K562 (cell line): Measurements from ENCODE around the gene PDPK1. TPM values are rescaled to one million over a fixed set of nuclear protein-coding genes. Genes with fewer than 3 reads are reported as not detected.

ENCODE experiments used
- ATF1 ChIP-seq, 2 experiments: fragments of 450-650 bp in 1 of 2; IDR thresholded peaks; 2 replicates each; pipeline ENCODE4 v1.6.1; 2016; ENCODE audit warnings: missing compliant biosample characterization in 1 of 2, missing genetic modification characterization in 1 of 2
- BCOR ChIP-seq: fragments of 450-650 bp; IDR thresholded peaks from 2 replicates; pipeline ENCODE4 v1.6.1; 2016
- CBX5 ChIP-seq: IDR thresholded peaks from 2 replicates; pipeline ENCODE4 v1.6.1; 2014; ENCODE audit warnings: low read depth, borderline replicate concordance
- CHD1 ChIP-seq: fragments of 200-600 bp; sonication (generic); IDR thresholded peaks from one replicate; pipeline ENCODE4 v1.6.1; 2012; ENCODE audit warnings: mild to moderate bottlenecking, moderate library complexity, low read length, inconsistent platforms
- DNMT1 ChIP-seq: fragments of 450-650 bp; IDR thresholded peaks from 2 replicates; pipeline ENCODE4 v1.6.1; 2016; ENCODE audit warnings: antibody characterized with exemption, mild to moderate bottlenecking
- ETS2 ChIP-seq: IDR thresholded peaks from 2 replicates; pipeline ENCODE4 v1.6.1; 2016; ENCODE audit warnings: borderline replicate concordance, missing genetic modification characterization, mild to moderate bottlenecking, moderate library complexity, missing compliant biosample characterization; ENCODE audit not compliant: poor library complexity, severe bottlenecking
- JUND ChIP-seq, 2 experiments: IDR thresholded peaks; 2 replicates in 1 of 2; 3 replicates in 1 of 2; pipeline ENCODE4 v1.6.1; 2011; ENCODE audit warnings: borderline replicate concordance in 2 of 2, low read depth in 2 of 2, low read length in 2 of 2, improper control_type of control experiment in 1 of 2, missing biosample characterization in 1 of 2, missing genetic modification characterization in 1 of 2, missing genetic modification reagents in 1 of 2
- KDM1A ChIP-seq, 2 experiments: fragments of 450-650 bp; IDR thresholded peaks; 2 replicates each; pipeline ENCODE4 v1.6.1; 2016; ENCODE audit warnings: mild to moderate bottlenecking in 2 of 2
- NR2C1 ChIP-seq, 2 experiments: fragments of 450-650 bp; IDR thresholded peaks; 2 replicates each; pipeline ENCODE4 v1.6.1; 2017; ENCODE audit warnings: mild to moderate bottlenecking in 2 of 2, antibody characterized with exemption in 1 of 2, inconsistent platforms in 1 of 2, missing compliant biosample characterization in 1 of 2, missing genetic modification characterization in 1 of 2
- RFX5 ChIP-seq: IDR thresholded peaks from 2 replicates; pipeline ENCODE4 v1.6.1; 2011; ENCODE audit warnings: low read depth, mild to moderate bottlenecking, improper control_type of control experiment, low read length
- SMARCC2 ChIP-seq: fragments of 450-650 bp; IDR thresholded peaks from 2 replicates; pipeline ENCODE4 v1.6.1; 2017; ENCODE audit warnings: antibody characterized with exemption, moderate library complexity, mild to moderate bottlenecking, low read depth
- TFAM ChIP-seq: fragments of 250-450 bp; sonication (Bioruptor Pico); conservative IDR thresholded peaks from 2 replicates; pipeline ENCODE4 v1.5.0; 2021; ENCODE audit warnings: mild to moderate bottlenecking, moderate library complexity
- ZBED1 ChIP-seq: IDR thresholded peaks from 2 replicates; pipeline ENCODE4 v1.6.1; 2014
- ZNF3 ChIP-seq: fragments of 250-450 bp; sonication (Bioruptor Pico); IDR thresholded peaks from 2 replicates; pipeline ENCODE4 v1.5.0; 2021; ENCODE audit warnings: mild to moderate bottlenecking, moderate library complexity
- polyA plus RNA-seq, 8 experiments: library from polyadenylated mRNA; depleted of rRNA in 4 of 8; stranded (reverse) in 5 of 8; unstranded in 3 of 8; fragments of >200 nt; fragmentation: Nextera tagmentation in 2 of 8; fragmentation: Illumina TruSeq in 1 of 8; extraction: Ambion mirVana in 2 of 8; extraction: Trizol in 1 of 8; gene quantifications; 2 replicates each; pipeline versions ENCODE4 v1.2.1 to v1.2.3, GENCODE V29; 2011 to 2014; ENCODE audit warnings: inconsistent platforms in 1 of 8, missing spikeins in 1 of 8
- total RNA-seq, 7 experiments: library from RNA; depleted of rRNA in 6 of 7; stranded (reverse); fragments of >200 nt in 6 of 7; fragmentation: Illumina TruSeq in 2 of 7; extraction: Trizol in 2 of 7; gene quantifications; 2 replicates each; pipeline versions ENCODE4 v1.2.1 to v1.2.3, GENCODE V29; 2011 to 2021; ENCODE audit warnings: low replicate concordance in 1 of 7
- TF ChIP-seq, protein P1 (sequence below): fragments of 450-650 bp; IDR thresholded peaks from 2 replicates; pipeline ENCODE4 v1.6.1; 2016
- TF ChIP-seq, protein P2 (sequence below): IDR thresholded peaks from 2 replicates; pipeline ENCODE4 v1.6.1; 2014; ENCODE audit warnings: antibody characterized with exemption
- TF ChIP-seq, protein P3 (sequence below): fragments of 450-650 bp; formaldehyde crosslinking; IDR thresholded peaks from 2 replicates; pipeline ENCODE4 v1.4.0; 2020; ENCODE audit warnings: mild to moderate bottlenecking
- TF ChIP-seq, protein P4 (sequence below): sonication (generic); formaldehyde crosslinking; IDR thresholded peaks from 2 replicates; pipeline ENCODE4 v1.8.0; 2022; ENCODE audit warnings: missing genetic modification reagents, mild to moderate bottlenecking, borderline replicate concordance
- TF ChIP-seq, protein P5 (sequence below): fragments of 450-650 bp; IDR thresholded peaks from 2 replicates; pipeline ENCODE4 v1.6.1; 2016; ENCODE audit warnings: borderline replicate concordance

The PDPK1 gene
- total and polyA plus RNA-seq, 9 of the 15 experiments (the other 6 are each of a cell fraction or from before 2014, with no cell fraction given): 4.0 to 37.2 (median 18.7) TPM

DNA sequence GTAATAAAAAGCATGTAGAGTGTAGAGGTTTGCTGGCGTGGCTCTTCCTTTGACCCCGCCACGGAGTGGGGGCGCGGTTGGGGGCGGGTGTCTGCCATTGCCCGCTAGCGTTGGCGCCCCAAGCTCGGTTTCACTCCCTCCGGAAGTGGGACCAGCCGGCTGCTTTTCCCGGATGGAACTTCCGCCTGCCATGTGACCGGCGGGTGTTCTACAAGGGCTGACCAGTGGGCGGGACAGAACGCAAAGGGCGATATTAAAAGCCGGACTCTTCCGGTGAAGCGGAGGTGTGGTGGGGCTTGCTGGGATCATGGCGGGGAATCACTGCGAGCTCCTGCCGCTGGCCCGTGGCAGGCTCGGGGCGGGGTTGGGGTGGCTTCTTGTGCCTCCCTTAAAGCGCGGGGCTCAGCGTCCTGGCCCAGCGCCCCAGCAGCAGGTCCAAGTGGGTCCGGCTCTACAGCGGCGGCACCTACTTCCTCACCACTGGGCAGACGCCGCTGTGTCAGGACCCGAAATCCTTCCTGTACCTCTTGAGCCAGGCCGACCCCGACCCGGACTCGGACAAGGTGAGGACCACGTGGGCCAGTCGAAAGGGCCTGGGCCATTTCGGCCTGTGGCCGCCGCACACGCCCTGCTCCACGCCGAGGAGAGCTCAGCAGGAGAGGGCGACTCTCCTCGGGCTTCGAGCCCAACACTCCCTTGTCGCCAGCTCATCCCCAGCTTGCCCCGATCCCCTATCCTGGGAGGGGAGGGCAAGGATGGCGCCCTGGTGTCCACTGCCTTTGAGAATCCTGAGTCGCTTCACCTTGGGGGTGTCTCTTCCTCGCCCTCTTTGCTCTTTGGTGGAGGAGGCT, 65.6 kb downstream of the PDPK1 start (continued):
- no peak for TF ChIP-seq CBX5
- TF ChIP-seq TFAM (CRISPR knock-in tag): no peak
- TF ChIP-seq RFX5: peak; percentile 26; the same call in 1 of the 2 replicates
- TF ChIP-seq SMARCC2: no peak
- TF ChIP-seq, protein P1, sequence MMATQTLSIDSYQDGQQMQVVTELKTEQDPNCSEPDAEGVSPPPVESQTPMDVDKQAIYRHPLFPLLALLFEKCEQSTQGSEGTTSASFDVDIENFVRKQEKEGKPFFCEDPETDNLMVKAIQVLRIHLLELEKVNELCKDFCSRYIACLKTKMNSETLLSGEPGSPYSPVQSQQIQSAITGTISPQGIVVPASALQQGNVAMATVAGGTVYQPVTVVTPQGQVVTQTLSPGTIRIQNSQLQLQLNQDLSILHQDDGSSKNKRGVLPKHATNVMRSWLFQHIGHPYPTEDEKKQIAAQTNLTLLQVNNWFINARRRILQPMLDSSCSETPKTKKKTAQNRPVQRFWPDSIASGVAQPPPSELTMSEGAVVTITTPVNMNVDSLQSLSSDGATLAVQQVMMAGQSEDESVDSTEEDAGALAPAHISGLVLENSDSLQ: peak; percentile 90
- TF ChIP-seq ZNF3: no peak
- TF ChIP-seq ETS2 (tag): no peak
- TF ChIP-seq NR2C1 (IDR thresholded peaks at IDR 0.05): peak; percentile 88
- peak; percentile 89 for TF ChIP-seq NR2C1 (tag; IDR thresholded peaks at IDR 0.05)
- peak; percentile 85 for TF ChIP-seq ZBED1
- peak; percentile 14; the same call in 1 of the 2 replicates for TF ChIP-seq BCOR
- peak; percentile 75 for TF ChIP-seq JUND (IDR thresholded peaks at IDR 0.05; ENCODE audit: borderline replicate concordance, low read depth, low read length)
- TF ChIP-seq JUND (tag; IDR thresholded peaks at IDR 0.05; ENCODE audit: borderline replicate concordance, low read depth, low read length): peak; percentile 40; the same call in 1 of the 3 replicates
- TF ChIP-seq, protein P2, sequence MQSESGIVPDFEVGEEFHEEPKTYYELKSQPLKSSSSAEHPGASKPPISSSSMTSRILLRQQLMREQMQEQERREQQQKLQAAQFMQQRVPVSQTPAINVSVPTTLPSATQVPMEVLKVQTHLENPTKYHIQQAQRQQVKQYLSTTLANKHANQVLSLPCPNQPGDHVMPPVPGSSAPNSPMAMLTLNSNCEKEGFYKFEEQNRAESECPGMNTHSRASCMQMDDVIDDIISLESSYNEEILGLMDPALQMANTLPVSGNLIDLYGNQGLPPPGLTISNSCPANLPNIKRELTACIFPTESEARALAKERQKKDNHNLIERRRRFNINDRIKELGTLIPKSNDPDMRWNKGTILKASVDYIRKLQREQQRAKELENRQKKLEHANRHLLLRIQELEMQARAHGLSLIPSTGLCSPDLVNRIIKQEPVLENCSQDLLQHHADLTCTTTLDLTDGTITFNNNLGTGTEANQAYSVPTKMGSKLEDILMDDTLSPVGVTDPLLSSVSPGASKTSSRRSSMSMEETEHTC: peak; percentile 96
- TF ChIP-seq, protein P3, sequence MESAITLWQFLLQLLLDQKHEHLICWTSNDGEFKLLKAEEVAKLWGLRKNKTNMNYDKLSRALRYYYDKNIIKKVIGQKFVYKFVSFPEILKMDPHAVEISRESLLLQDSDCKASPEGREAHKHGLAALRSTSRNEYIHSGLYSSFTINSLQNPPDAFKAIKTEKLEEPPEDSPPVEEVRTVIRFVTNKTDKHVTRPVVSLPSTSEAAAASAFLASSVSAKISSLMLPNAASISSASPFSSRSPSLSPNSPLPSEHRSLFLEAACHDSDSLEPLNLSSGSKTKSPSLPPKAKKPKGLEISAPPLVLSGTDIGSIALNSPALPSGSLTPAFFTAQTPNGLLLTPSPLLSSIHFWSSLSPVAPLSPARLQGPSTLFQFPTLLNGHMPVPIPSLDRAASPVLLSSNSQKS (CRISPR knock-in tag): no peak
- TF ChIP-seq DNMT1: 0 out of 2 replicates have a peak, but pooled peaks have one; percentile 11
- TF ChIP-seq ATF1 (CRISPR knock-in tag; IDR thresholded peaks at IDR 0.05): no peak
- peak; percentile 78 for TF ChIP-seq ATF1 (tag; IDR thresholded peaks at IDR 0.05)
- TF ChIP-seq, protein P4, sequence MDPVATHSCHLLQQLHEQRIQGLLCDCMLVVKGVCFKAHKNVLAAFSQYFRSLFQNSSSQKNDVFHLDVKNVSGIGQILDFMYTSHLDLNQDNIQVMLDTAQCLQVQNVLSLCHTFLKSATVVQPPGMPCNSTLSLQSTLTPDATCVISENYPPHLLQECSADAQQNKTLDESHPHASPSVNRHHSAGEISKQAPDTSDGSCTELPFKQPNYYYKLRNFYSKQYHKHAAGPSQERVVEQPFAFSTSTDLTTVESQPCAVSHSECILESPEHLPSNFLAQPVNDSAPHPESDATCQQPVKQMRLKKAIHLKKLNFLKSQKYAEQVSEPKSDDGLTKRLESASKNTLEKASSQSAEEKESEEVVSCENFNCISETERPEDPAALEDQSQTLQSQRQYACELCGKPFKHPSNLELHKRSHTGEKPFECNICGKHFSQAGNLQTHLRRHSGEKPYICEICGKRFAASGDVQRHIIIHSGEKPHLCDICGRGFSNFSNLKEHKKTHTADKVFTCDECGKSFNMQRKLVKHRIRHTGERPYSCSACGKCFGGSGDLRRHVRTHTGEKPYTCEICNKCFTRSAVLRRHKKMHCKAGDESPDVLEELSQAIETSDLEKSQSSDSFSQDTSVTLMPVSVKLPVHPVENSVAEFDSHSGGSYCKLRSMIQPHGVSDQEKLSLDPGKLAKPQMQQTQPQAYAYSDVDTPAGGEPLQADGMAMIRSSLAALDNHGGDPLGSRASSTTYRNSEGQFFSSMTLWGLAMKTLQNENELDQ (CRISPR knock-in tag): no peak
- TF ChIP-seq, protein P5, sequence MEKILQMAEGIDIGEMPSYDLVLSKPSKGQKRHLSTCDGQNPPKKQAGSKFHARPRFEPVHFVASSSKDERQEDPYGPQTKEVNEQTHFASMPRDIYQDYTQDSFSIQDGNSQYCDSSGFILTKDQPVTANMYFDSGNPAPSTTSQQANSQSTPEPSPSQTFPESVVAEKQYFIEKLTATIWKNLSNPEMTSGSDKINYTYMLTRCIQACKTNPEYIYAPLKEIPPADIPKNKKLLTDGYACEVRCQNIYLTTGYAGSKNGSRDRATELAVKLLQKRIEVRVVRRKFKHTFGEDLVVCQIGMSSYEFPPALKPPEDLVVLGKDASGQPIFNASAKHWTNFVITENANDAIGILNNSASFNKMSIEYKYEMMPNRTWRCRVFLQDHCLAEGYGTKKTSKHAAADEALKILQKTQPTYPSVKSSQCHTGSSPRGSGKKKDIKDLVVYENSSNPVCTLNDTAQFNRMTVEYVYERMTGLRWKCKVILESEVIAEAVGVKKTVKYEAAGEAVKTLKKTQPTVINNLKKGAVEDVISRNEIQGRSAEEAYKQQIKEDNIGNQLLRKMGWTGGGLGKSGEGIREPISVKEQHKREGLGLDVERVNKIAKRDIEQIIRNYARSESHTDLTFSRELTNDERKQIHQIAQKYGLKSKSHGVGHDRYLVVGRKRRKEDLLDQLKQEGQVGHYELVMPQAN: peak; percentile 93
- no peak for TF ChIP-seq KDM1A (IDR thresholded peaks at IDR 0.05)
- no peak for TF ChIP-seq CHD1
